NCI-H446 (cell line): Measurements from ENCODE around the gene BIN1.

Experiments used
- DNase-seq, 2 experiments: peaks; one replicate each; lab custom pipeline; 2025; lab: John Stamatoyannopoulos, UW

The BIN1 gene

DNA sequence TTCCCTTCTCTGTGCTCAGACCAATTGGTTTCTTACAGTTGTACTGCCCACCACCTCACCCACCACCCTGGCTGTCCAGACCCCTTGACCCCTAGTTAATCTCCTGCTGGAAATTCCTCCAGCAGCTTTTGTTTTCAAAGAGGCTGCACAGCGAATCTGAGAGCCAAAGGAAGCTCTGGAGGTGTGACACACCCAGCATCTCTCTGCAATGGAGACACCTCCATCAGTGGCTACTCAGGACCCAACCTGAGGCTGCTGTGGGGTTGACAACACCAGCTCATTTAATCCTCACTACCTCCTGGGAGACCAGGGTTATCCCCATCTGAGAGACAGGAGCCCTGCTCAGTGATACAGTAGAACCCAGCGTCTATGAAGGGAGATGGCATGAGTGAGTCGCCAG is 86.4 kb downstream of the BIN1 start:
- no peak for DNase-seq

DNA sequence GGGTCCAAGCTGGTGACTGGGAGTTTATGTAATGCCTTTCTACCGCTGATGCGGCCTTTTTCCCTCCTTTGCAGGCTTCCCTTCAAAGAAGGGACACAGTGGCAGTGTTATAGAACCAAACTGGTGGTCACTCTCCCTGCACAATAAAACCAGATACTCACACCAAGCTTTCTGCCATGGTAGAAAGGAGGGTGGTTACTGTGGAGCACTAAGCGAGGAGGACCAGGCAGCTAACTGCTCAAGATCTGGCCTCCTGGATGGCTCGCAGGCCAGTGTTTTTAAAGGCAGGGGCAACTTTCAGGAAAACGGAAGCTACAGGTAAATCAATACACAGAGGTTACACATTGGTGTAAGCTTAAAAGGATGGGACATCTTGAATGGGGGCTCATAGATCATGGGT is 89.4 kb downstream of the BIN1 start:
- no peak for DNase-seq

DNA sequence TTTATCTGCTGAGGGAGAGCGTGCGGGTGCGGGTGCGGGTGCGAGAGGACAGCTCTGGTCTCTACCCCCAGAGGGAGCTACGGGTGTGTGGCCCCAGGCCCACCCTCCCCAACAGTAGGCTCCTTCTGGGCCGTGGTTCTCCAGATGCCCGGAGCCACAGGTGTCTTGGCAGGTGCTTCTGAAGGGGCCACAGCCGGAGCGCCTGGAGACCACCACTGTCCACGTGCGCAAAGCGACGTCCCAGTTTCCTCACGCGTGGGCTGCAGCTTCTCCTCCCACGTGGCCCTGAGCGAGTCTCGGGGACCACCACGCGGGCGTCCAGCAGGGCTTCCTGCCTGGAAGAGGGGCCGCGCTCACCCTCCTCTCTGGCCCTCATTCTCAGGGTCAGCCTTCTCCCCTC is 90.6 kb downstream of the BIN1 start:
- DNase-seq, result no peak

DNA sequence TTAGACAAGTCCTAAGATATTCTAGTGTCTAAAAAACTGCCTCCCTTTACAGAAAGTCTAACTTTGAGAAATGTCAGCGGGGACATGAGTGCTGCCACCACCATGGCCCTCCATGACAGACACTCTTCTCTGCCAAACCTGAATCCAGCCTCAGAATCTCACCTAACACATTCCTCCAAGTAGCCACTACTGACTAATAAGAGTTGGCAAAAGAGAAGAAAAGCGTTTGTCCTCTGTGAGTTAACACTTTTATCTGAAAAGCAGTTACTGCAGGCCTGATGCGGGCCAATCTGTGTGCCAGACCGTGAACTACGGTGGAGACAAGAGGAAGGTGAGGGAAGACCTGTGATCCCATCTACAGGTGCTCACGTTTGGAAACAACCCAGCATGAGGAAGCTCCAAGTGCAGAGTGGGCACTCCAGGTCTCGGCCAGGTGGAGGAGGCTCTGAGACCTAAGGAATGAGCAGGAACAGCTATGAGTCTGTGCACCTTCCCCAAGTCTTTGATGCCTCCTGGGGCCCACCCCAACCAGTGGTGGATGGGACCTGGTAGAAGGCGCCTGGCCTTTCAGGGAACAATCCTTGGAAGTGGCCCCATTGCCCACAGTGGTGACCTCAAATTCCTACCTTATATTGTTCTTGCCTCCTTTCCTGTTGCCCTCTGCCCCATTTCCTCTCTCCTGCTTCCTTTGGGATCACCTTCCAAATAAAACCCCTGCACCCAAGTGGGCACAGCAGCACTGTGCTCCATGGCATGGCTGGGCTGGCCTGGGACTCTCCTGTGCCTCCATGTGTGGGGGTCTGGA is 91.6 kb downstream of the BIN1 start:
- DNase-seq, result no peak

DNA sequence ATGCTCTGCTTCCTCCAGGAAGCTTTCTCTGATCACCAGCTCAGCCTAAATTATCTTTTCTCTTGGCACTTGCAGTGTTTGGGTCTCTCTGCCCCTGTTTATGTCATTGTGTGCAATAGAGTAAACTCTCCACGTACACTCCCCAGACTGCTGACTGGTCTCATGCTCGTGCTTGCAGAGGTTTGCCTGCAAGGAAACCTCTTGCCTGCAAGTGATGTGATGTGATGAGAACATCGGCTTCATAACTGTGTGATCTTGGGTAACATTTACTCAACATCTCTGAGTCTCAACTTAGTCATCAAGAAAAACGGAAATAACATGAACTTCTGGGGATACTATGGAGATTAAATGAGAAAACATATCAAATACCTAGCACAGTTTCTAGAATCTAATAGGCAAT is 92.3 kb downstream of the BIN1 start:
- DNase-seq, result no peak

DNA sequence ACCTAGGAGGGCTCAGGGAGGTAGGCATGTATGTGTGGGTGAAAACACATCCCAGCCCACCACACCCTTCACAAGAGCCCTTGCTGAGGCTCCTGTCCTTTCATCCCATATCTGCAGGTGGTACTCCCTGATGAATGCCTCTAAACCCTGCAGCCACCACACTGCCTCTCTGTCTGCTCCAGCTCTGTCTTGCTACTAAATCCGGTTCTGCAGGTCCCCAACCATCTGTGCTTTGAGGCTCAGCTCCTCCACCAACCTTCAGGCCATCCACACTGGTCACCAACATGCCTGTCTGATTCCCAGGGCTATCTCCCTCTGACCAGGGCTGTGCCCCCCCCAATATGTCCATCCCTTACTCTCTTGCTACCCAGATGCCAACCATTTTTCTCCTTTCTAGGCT is 92.7 kb downstream of the BIN1 start:
- no peak for DNase-seq

DNA sequence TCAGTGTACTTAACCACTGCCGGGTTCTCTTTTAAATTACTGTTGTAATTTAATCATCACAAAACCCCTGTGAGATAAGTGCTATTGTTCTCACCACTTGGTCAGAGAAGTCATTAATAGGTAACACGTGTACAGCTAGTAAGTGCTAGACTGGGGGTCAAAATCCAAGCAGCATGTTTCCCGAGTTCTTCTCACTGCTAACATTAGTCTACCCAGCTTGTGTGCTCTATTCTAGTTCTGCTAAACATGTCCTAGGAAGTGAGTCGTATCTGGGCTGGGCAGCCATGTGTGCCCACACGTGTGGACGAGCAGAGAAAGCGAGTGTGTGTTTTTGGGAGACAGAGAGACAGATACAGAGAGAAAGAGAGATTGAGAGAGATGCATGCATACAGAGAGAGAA is 94.1 kb downstream of the BIN1 start:
- DNase-seq, result no peak

DNA sequence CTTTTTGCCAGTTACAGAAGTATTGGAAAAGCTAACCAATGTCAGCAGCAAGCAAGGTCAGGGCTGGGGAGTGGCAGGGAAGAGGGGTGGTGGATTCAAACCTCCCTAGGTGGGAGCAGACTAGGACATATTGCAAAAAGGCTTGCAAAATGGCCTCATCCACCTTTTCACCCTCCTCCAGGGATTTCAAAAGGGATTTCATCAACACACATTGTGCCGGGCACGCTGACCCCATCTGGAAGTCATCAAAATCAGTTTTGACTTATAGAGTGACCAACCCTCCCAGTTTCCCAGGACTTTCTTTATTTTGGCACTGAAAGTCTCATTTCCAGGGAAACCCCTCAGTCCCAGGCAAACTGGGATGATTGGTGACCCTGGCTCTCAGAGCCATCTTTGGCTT is 94.7 kb downstream of the BIN1 start:
- DNase-seq, result no peak

DNA sequence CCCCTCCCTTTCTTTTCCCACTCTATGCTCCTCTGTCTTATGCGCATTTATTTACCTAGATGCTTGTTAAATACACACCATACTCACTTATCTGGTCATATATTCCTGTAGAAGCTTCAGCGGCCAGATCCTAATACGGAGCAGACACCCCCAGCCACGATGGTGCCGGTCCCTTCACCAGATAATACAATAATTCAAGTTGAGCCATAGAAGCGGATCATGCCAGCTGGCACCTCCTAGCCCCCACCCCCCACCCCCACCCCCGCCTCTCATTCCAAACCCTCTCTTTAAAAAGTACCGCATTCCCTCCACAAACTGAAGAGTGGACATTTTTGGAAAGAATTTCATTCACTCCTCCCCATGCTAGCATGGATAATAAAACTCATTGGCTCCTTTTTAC is 95.2 kb downstream of the BIN1 start:
- DNase-seq, result no peak

DNA sequence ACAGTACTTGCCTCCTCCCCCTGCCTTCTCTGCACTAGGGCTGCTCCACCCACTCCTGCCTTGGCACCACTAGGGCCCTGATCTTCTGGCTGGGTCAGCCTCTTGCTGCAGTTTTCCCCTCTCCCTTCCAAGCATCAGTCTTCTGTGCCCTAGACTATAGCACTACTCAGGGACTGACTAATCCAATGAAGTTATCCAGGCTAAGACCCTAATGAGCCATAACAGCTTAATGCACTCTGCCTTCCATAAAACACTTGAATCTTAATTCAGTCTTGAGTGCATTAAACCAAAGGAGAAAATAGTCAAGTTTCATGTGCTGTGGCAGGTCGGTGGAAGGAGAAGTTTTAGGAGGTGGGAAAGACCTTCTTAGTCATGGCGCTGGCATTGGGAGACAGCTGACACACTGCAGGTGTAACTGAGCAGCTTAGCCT is 95.7 kb downstream of the BIN1 start:
- no peak for DNase-seq

DNA sequence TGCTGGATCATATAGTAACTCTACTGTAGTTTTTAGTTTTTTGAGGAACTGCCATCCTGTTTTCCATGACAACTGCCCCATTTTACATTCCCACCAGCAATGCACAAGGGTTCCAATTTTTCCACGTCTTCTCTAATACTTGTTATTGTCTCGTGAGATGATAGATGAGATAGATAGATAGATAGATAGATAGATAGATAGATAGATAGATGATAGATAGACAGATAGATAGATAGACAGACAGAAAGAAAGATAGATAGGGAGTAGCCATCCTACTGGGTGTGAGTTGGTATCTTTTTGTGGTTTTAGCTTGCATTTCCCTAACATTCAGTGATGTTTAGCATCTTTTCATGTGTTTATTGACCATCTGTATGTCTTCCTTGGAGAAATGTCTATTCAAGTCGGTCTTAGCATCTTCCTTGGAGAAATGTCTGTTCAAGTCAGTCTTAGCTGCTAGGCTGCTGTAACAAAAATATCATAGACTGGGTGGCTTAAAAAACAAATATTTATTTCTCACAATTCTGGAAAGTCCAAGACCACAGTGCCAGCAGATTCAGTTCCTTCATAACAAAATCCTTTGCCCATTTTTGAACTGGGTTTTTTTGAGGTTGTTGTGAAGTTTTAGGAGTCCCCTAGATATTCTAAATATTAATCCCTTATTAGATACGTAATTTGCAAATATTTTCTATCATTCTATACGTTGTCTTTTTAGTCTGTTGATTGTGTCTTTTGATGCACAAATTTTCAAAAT is 98.5 kb downstream of the BIN1 start:
- DNase-seq, result no peak

DNA sequence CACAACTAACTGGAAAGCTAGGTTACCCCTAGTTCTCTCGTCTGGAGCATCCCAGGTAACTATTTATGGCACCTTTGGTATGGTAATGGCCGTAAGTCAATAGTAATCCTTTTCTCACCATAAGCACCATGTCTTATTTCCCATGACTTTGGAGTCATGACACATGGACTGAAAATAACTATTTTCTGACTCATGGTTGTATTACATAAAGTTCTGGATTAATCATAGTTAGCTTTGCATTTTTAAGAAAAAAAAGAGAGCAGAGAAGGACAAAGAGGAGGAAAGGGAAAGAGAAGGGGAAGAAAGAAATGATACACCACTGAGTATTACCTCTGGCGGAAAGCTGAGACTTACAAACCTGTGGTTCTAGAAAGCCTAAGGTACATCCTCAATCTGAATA is 99.3 kb downstream of the BIN1 start:
- DNase-seq, result no peak

DNA sequence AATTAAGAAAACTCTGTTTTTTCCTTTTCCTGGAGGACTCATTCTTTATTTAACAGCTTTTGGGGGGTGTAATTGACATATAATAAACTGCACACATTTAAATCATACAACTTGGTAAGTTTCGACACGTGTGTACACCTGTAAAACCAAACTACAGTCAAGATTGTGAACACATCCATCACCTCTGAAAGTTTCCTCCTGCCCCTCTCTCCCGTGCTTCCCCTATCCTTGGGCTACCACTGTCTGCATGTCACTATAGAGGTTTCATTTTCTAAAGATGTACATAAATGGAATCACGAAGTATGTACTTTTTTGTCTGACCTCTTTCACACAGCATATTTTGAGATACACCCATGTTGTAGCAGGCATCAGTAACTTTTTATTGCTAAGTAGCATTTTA is 100.0 kb downstream of the BIN1 start:
- DNase-seq, result no peak

DNA sequence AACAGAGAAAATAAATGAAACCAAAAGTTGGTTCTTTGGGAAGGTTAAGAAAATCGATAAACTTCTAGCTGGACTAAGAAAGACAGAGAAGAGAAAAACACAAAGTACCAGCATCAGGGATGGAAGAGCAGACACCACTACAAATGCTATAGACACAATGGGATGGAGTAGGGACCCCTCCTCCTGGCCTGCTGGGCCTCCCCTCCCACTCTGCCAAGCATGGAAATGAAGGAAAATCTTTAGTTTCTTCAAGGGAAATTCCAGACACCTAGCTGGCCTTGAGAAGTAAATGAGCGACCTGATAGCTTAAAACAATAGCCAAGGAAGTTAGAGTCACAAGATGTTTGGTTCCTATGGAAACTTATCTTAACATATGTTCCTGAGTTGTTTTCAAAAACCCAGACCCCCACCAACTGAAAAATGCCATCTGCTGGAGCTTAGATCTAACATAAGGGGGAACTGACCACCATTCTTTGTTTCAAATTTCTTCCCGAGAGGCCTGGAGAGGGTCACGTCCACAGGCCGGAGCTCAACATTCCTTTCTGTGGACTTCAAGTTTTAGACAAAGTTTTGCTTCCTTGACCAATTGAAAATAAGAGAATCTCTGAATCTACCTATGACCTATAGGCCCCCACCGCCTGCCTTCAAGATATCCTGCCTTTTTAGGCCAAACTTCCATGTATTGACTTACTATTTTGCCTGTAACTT is 101.9 kb downstream of the BIN1 start:
- no peak for DNase-seq

DNA sequence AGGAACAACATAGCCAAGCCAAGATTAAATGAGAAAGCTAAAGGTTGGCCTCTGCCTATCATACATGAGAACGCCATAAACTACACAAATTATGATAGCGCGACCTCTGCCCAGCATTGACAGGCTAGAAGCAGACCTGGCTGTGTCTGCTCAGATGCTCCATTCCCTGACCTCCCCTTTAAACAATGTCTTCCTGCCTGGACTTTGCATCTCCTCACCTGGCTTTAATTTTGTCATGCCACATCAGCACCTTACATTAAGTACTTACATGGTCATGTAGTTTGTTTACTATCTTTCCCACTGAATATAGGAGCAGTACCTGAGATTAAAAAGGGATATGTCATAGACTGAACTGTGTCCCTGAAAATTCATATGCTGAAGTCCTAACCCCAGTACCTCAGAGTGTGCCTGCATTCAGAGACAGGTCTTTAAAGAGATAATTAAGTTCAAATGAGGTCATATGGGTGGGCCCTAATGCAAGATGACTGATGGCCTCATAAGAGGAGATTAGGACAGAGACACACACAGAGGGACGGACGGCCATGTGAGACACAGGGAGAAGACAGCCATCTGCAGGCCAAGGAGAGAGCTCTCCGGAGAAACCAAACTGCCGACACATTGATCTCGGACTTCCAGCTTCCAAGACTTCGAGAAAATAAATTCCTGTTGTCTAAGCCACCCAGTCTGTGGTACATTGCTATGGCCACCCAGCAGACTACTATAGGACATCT is 103.7 kb downstream of the BIN1 start:
- DNase-seq, result no peak

DNA sequence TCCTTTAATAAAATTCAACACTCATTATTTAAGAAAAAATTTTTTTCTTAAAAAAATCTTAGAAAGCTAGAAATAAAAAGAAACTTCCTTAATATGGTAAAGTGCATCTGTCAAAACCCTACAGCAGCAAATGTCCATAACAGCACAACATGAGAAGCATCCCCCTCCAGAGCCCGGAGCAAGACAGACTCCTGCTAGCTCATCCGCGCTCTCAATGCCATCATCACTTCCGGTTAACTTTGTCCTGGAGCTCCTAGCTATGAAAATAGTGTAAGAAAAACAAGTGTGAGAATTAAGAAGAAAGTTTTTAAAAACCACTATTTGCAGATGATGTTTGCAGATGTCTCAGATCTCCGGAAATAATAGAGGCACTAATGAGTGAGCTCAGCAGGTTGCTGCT is 105.2 kb downstream of the BIN1 start:
- no peak for DNase-seq

DNA sequence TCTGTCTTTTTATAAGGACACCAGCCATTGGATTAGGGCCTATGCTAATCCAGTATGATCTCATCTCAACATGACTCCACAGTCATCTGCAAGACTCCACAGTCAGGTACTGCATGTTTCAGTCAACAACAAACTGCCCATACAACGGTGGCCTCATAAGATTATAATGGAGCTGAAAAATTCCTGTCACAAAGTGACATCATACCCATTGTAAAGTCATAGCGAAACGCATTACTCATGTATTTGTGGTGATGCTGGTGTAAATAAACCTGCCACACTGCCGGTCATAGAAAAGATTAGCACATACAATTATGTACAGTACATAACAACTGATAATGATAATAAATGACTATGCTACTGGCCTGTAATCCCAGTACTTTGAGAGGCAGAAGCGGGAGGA is 106.0 kb downstream of the BIN1 start:
- no peak for DNase-seq

DNA sequence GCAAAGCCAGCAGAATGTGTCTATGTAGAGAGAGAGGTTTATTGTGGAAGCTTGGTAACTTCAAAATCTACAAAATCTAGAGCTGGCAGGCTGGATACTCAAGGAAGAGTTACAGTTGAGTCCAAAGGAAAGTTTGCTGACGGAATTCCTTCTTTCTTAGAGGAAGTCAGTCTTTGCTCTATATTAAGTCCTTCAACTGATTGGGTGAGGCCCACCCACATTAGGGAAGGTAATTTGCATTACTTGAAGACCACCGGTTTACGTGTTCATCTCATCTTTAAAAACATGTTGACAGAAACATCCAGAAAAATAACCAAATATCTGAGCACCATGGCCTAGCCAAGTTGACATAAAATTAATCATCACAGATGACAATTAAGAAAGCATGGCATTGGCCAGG is 106.8 kb downstream of the BIN1 start:
- DNase-seq, result no peak

DNA sequence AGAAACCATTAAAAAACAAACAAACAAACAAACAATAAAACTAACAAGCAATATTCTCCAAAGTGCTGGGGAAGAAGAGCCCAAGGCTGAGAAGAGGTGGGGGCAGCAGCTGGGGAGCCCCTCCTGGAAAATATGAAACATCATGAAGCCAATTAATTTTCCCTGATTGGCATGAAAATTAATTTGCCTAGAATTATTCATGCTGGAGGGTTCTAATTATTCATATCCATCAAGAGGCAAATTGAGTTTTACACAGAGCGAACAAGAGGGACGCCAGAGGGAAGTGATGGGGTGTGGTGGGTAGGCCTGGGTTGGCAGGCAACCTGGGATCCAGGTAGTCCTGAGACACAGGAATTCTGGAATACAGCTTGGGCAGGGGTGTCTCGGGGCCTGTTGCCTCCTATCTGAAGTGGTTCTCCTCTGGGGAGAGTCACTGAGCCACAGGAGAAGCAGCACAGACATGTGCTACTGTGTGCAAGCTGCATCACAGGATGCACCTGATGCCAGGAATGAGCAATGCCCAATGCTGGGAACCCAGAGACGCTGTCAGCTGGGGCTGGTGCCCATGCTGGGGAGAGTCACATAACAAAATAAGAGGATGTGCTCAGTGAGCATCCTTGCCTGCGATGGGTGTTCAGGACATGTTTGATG is 107.7 kb downstream of the BIN1 start:
- DNase-seq, result no peak

DNA sequence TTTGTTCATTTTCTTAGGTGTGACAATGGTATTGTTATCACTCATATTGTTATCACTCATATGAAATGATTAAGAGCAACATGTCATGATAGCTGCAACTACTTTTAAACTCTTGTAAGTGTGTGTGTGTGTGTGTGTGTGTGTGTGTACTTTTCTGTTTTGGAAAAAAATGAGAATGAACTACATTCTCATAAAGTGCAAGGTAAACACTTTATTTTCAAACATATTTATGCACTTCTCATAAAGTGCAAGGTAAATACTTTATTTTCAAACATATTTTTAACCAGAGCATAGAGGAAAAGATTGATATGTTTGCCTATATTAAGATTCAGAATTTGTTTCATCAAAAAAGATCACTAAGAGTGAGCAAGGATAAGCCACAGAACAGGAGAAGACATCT is 108.5 kb downstream of the BIN1 start:
- DNase-seq, result no peak
